ENCODE results near the gene TUBG1.

GRCh38 chr17:42639525-42640113 lies 30.1 kb downstream of the TUBG1 start:
- TF ChIP-seq, protein P1, sequence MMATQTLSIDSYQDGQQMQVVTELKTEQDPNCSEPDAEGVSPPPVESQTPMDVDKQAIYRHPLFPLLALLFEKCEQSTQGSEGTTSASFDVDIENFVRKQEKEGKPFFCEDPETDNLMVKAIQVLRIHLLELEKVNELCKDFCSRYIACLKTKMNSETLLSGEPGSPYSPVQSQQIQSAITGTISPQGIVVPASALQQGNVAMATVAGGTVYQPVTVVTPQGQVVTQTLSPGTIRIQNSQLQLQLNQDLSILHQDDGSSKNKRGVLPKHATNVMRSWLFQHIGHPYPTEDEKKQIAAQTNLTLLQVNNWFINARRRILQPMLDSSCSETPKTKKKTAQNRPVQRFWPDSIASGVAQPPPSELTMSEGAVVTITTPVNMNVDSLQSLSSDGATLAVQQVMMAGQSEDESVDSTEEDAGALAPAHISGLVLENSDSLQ (IDR thresholded peaks at IDR 0.05): no peak
- TF ChIP-seq LEF1 (IDR thresholded peaks at IDR 0.05; ENCODE audit: borderline replicate concordance) (no peak), BHLHE40 (IDR thresholded peaks at IDR 0.05; ENCODE audit: borderline replicate concordance) (no peak), SP1 (IDR thresholded peaks at IDR 0.05) (no peak), TARDBP (IDR thresholded peaks at IDR 0.05) (no peak)
